Breast epithelium (tissue), 3 donors: Measurements from ENCODE around the gene GNG14.

Experiments used
- CTCF ChIP-seq, 3 donors: fragments of 450-650 bp; IDR thresholded peaks; one replicate each; pipeline ENCODE4 v1.5.1; 2016 to 2017; ENCODE audit warnings: antibody characterized with exemption in 3 of 3, mild to moderate bottlenecking in 3 of 3, moderate library complexity in 3 of 3
- POLR2A ChIP-seq: fragments of 450-650 bp; IDR thresholded peaks from one replicate; pipeline ENCODE4 v1.6.1; 2016; ENCODE audit warnings: antibody characterized with exemption, mild to moderate bottlenecking, moderate library complexity
- POLR2AphosphoS5 ChIP-seq, 3 donors: sonication (generic); formaldehyde crosslinking; IDR thresholded peaks; one replicate each; pipeline ENCODE4 v1.6.1; 2017; ENCODE audit warnings: antibody characterized with exemption in 3 of 3

GRCh38 chr19:12647047-12647446, 40.8 kb upstream of the GNG14 start:
- TF ChIP-seq POLR2A (no peak), CTCF (IDR thresholded peaks at IDR 0.05) (no peak), POLR2AphosphoS5 (IDR thresholded peaks at IDR 0.05) (no peak)
